ENCODE results near the gene EMC8.
"Not testable (repeated sequence)": the region's sequence is repeated elsewhere in the genome, so short reads cannot be mapped to it uniquely, and the experiment has no call there.

EMC8 gene

DNA sequence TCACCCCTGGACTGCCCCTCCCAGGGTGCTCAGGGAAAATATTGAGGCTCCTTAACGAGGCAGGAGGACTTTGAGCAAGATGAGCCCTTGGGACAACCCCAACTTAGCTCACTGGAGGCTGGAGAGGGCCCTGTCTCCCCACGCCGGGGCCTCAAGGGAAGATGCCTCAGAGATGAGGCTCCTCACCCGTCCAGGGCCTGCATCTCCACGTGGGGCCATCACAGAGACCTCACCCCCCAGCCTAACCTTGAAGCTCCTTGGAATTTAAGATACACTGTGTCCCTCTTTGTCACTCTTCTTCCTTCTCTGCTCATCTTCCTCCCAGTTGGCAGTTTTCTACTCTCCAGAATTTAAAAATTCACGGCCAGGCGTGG is 11.4 kb upstream of the EMC8 start:
- Histone ChIP-seq H3K9me3 (ENCODE audit: control insufficient read depth, low read length) (no peaks in the 10 kb centered on the region), H3K27ac (ENCODE audit: low read depth, low read length, severe bottlenecking) (no peak overlapping the region), H3K36me3 (ENCODE audit: control insufficient read depth, insufficient read depth, low read length) (peaks cover 15% of the 10 kb centered on the region), H3K4me3 (ENCODE audit: extremely low read depth, insufficient read depth, low read length, poor library complexity, severe bottlenecking) (no peak overlapping the region), H3K4me1 (ENCODE audit: control insufficient read depth, insufficient read depth, low read length, poor library complexity, severe bottlenecking) (no peaks in the 10 kb centered on the region)
- WGBS, 2 experiments (ENCODE audit: insufficient coverage in 2 of 2): 85 to 91% methylated on average over 5 to 6 of the region's 7 CpGs

DNA sequence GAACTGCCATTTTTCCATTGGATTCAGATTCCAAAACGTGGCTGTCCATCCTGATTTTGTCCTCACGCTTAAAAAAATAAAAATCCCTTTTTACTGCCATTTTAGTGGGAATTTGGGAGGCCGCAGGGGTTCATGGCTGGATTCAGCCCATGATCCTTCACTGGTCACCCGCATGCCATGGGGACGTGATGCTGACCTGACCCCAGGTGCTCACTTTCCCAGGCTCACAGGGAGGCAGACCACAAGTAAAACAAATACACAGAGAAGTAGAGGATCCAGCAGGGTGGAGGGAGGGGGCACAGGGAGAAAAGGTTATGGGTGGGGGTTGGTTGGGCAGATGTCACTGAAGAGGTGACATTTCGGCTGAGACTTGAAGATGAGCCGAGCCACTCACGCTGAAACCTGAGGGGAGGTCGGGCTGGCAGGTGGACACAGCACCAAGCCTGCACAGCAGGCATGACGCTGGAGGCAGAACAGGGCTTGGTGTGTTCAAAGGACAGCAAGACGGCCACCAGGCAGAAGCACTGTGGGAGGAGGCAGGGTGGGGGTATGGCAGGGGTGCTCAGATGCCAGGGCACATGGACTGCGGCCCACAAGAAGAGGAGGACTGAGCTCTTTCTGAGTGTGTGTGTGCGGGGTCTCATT is 10.9 kb upstream of the EMC8 start:
- Histone ChIP-seq H3K9me3 (ENCODE audit: control insufficient read depth, low read length) (no peaks in the 10 kb centered on the region), H3K4me1 (ENCODE audit: control insufficient read depth, insufficient read depth, low read length, poor library complexity, severe bottlenecking) (no peaks in the 10 kb centered on the region), H3K4me3 (ENCODE audit: extremely low read depth, insufficient read depth, low read length, poor library complexity, severe bottlenecking) (no peak overlapping the region), H3K36me3 (ENCODE audit: control insufficient read depth, insufficient read depth, low read length) (peaks cover 21% of the 10 kb centered on the region), H3K27ac (ENCODE audit: low read depth, low read length, severe bottlenecking) (no peak overlapping the region)
- 85 to 88% methylated on average over 7 to 11 of the region's 13 CpGs for WGBS, 2 experiments (ENCODE audit: insufficient coverage in 2 of 2)

DNA sequence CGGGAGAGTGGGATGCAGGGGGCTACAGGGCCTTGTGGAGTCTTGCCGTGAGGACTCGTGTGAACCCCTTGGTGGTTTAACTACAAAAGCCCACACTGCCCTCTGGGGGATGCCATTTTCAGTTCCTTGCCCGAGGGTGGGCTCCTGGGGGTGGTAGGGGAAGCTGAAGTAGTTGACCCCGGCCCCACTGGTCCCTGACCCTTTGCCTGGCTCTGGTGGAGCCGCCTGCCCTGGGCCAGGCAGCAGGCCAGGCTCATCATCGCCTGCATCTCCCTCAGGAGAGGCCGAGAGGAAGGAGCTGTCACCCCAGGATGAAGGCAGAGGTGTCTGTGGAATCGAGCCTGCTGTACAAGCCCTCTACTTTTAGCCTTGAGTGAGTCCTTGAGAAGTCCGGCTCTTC is 10.3 kb upstream of the EMC8 start:
- 78 to 83% methylated on average over 8 of the region's 10 CpGs for WGBS, 2 experiments (ENCODE audit: insufficient coverage in 2 of 2)
- Histone ChIP-seq H3K4me3 (ENCODE audit: extremely low read depth, insufficient read depth, low read length, poor library complexity, severe bottlenecking) (no peak overlapping the region), H3K9me3 (ENCODE audit: control insufficient read depth, low read length) (no peaks in the 10 kb centered on the region), H3K4me1 (ENCODE audit: control insufficient read depth, insufficient read depth, low read length, poor library complexity, severe bottlenecking) (no peaks in the 10 kb centered on the region), H3K36me3 (ENCODE audit: control insufficient read depth, insufficient read depth, low read length) (peaks cover 26% of the 10 kb centered on the region), H3K27ac (ENCODE audit: low read depth, low read length, severe bottlenecking) (no peak overlapping the region)

DNA sequence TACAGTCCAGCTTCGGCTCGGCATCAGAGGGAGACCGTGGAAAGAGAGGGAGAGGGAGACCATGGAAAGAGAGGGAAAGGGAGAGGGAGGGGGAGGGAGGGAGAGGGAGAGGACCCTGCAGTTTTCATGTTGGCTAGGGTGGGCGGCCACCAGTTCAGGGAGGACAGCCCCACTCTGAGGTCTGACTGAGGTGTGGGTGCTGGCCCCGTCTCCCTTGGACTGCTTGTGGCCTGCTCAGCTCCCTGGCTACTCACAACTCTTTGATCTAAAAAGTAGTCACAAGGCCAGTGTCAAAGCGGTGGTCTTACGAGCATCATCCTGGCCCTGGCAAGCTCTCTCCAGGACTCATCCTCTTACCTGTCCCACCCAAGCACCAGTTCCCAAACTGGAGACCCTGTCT is 9.6 kb upstream of the EMC8 start:
- Histone ChIP-seq H3K4me1 (ENCODE audit: control insufficient read depth, insufficient read depth, low read length, poor library complexity, severe bottlenecking) (no peaks in the 10 kb centered on the region), H3K9me3 (ENCODE audit: control insufficient read depth, low read length) (no peaks in the 10 kb centered on the region), H3K27ac (ENCODE audit: low read depth, low read length, severe bottlenecking) (no peak overlapping the region), H3K4me3 (ENCODE audit: extremely low read depth, insufficient read depth, low read length, poor library complexity, severe bottlenecking) (no peak overlapping the region), H3K36me3 (ENCODE audit: control insufficient read depth, insufficient read depth, low read length) (peaks cover 32% of the 10 kb centered on the region)
- WGBS, 2 experiments (ENCODE audit: insufficient coverage in 2 of 2): 97% methylated on average over 6 to 7 of the region's 7 CpGs

DNA sequence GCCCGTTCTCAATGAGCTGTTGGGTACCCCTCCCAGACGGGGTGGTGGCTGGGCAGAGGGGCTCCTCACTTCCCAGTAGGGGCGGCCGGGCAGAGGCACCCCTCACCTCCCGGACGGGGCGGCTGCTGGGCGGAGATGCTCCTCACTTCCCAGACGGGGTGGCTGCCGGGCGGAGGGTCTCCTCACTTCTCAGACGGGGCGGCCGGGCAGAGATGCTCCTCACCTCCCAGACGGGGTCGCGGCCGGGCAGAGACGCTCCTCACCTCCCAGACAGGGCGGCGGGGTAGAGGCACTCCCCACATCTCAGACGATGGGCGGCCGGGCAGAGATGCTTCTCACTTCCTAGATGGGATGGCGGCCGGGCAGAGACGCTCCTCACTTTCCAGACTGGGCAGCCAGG is 8.8 kb upstream of the EMC8 start:
- not testable (repeated sequence) for H3K4me1 ChIP-seq (ENCODE audit: control insufficient read depth, insufficient read depth, low read length, poor library complexity, severe bottlenecking); H3K9me3 ChIP-seq (ENCODE audit: control insufficient read depth, low read length); H3K27ac ChIP-seq (ENCODE audit: low read depth, low read length, severe bottlenecking); H3K4me3 ChIP-seq (ENCODE audit: extremely low read depth, insufficient read depth, low read length, poor library complexity, severe bottlenecking)
- WGBS, 2 experiments (ENCODE audit: insufficient coverage in 2 of 2): no CpG with 5 or more reads among the region's 27 CpGs
- H3K36me3 ChIP-seq (ENCODE audit: control insufficient read depth, insufficient read depth, low read length): peaks cover 40% of the 10 kb centered on the region

DNA sequence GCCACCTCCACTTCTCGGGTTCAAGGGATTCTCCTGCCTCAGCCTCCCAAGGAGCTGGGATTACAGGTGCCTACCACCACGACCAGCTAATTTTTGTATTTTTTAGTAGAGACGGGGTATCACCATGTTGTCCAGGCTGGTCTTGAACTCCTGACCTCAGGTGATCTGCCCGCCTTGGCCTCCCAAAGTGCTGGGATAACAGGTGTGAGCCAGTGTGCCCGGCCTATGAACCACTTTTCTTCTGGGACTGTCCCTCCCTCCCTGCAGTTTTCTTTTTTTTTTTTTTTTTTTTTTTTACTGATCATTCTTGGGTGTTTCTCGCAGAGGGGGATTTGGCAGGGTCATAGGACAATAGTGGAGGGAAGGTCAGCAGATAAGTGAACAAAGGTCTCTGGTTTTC is 8.0 kb upstream of the EMC8 start:
- peaks cover 47% of the 10 kb centered on the region for H3K36me3 ChIP-seq (ENCODE audit: control insufficient read depth, insufficient read depth, low read length)
- 93 to 98% methylated on average over 4 to 5 of the region's 6 CpGs for WGBS, 2 experiments (ENCODE audit: insufficient coverage in 2 of 2)
- not testable (repeated sequence) for H3K4me3 ChIP-seq (ENCODE audit: extremely low read depth, insufficient read depth, low read length, poor library complexity, severe bottlenecking); H3K4me1 ChIP-seq (ENCODE audit: control insufficient read depth, insufficient read depth, low read length, poor library complexity, severe bottlenecking); H3K9me3 ChIP-seq (ENCODE audit: control insufficient read depth, low read length); H3K27ac ChIP-seq (ENCODE audit: low read depth, low read length, severe bottlenecking)

DNA sequence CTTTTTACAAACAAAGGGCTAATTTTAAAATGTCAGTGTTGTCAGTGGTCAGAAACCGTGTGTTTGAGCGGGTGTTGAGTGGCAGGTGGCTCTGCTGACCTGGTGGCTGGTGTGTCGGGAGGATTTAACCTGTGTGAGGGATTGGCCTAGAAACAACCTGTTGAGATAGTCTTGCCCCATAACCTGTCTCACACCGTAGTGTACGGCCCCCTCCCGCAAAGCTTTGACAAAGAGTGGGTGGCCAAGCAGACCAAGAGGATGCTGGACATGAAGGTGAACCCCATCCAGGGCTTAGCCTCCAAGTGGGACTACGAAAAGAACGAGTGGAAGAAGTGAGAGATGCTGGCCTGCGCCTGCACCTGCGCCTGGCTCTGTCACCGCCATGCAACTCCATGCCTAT is 7.2 kb upstream of the EMC8 start:
- Histone ChIP-seq H3K27ac (ENCODE audit: low read depth, low read length, severe bottlenecking) (no peak overlapping the region), H3K4me3 (ENCODE audit: extremely low read depth, insufficient read depth, low read length, poor library complexity, severe bottlenecking) (no peak overlapping the region), H3K36me3 (ENCODE audit: control insufficient read depth, insufficient read depth, low read length) (peaks cover 55% of the 10 kb centered on the region), H3K4me1 (ENCODE audit: control insufficient read depth, insufficient read depth, low read length, poor library complexity, severe bottlenecking) (no peaks in the 10 kb centered on the region), H3K9me3 (ENCODE audit: control insufficient read depth, low read length) (no peaks in the 10 kb centered on the region)
- 97 to 98% methylated on average over 9 to 11 of the region's 11 CpGs for WGBS, 2 experiments (ENCODE audit: insufficient coverage in 2 of 2)

DNA sequence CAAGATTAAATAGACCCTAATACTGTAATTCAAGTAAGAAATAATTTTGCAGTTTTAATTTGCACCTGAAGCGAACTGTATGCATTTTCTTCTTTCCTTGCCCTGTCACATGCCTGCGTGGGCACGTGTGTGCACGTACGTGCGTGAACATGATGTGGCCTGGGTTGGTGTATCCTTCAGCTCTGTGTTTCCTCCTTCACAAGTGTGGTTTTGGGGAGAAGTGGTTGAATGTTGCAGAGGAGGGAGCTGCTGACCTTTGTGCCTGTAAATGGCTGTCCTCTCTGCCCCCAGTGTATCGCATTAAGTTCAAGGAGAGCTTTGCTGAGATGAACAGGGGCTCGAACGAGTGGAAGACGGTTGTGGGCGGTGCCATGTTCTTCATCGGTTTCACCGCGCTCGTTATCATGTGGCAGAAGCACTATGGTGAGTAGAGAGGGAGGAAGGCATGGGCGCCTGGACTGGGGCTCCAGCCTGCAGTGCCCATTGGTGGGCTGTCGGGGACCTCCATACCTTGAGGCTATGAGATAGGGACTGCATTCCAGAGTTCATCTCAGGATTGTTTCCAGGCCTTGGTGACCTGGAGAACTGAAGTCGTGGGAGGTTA is 6.2 kb upstream of the EMC8 start:
- H3K27ac ChIP-seq (ENCODE audit: low read depth, low read length, severe bottlenecking): no peak overlapping the region
- WGBS, 2 experiments (ENCODE audit: insufficient coverage in 2 of 2): 92 to 98% methylated on average over 9 to 16 of the region's 18 CpGs
- no peak overlapping the region for H3K4me3 ChIP-seq (ENCODE audit: extremely low read depth, insufficient read depth, low read length, poor library complexity, severe bottlenecking)
- peaks cover 6% of the 10 kb centered on the region for H3K4me1 ChIP-seq (ENCODE audit: control insufficient read depth, insufficient read depth, low read length, poor library complexity, severe bottlenecking)
- no peaks in the 10 kb centered on the region for H3K9me3 ChIP-seq (ENCODE audit: control insufficient read depth, low read length)
- peaks cover 61% of the 10 kb centered on the region for H3K36me3 ChIP-seq (ENCODE audit: control insufficient read depth, insufficient read depth, low read length)

DNA sequence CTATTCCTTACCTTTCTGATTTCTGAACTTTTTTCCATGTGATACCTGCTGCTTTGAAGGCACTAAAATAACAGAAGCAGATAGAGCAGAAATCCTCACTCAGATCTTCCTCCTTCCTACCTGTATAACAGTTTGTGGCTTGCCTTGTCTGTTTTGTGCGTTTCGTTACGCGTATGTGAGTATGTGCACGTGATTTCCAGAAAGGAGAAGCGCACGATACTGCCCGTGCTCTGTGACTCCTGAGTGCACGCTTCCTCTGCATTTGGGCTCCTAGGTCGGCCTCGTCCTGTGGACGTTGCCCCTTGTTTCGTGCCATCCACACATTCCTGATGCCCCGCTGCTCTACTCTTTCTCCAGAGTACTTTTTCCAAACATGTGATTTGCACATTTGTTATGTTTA is 4.2 kb upstream of the EMC8 start:
- H3K36me3 ChIP-seq (ENCODE audit: control insufficient read depth, insufficient read depth, low read length): peaks cover 61% of the 10 kb centered on the region

DNA sequence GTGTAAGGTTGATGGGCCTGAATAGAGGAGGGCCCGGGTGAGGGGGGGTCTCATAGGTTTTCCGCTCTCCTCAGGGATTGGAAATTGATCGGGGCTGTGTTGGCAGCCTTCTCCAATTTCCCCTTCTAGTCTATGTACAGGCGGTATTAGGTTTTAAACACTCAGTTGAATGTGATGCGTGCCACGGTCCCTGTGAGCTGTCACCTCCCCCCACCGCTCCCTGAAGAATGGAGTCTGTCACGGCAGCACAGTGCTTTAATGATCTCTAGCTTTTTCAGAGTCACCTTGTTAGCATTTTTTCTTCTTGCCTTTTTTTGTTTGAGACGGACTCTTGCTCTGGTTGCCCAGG is 951 bp upstream of the EMC8 start:
- Histone ChIP-seq H3K36me3 (ENCODE audit: control insufficient read depth, insufficient read depth, low read length) (peaks cover 67% of the 10 kb centered on the region), H3K9me3 (ENCODE audit: control insufficient read depth, low read length) (no peaks in the 10 kb centered on the region), H3K27ac (ENCODE audit: low read depth, low read length, severe bottlenecking) (peak overlapping the region; percentile 75), H3K4me1 (ENCODE audit: control insufficient read depth, insufficient read depth, low read length, poor library complexity, severe bottlenecking) (peaks cover 12% of the 10 kb centered on the region), H3K4me3 (ENCODE audit: extremely low read depth, insufficient read depth, low read length, poor library complexity, severe bottlenecking) (peak overlapping the region; percentile 97)
- WGBS, 2 experiments (ENCODE audit: insufficient coverage in 2 of 2): 26 to 31% methylated on average over 7 of the region's 9 CpGs

More for the DNA sequence above, 4.2 kb upstream of the EMC8 start:
- H3K9me3 ChIP-seq (ENCODE audit: control insufficient read depth, low read length): no peaks in the 10 kb centered on the region
- WGBS, 2 experiments (ENCODE audit: insufficient coverage in 2 of 2): 75 to 78% methylated on average over 9 to 11 of the region's 14 CpGs
- H3K4me1 ChIP-seq (ENCODE audit: control insufficient read depth, insufficient read depth, low read length, poor library complexity, severe bottlenecking): peaks cover 9% of the 10 kb centered on the region
- no peak overlapping the region for H3K27ac ChIP-seq (ENCODE audit: low read depth, low read length, severe bottlenecking)
- no peak overlapping the region for H3K4me3 ChIP-seq (ENCODE audit: extremely low read depth, insufficient read depth, low read length, poor library complexity, severe bottlenecking)

DNA sequence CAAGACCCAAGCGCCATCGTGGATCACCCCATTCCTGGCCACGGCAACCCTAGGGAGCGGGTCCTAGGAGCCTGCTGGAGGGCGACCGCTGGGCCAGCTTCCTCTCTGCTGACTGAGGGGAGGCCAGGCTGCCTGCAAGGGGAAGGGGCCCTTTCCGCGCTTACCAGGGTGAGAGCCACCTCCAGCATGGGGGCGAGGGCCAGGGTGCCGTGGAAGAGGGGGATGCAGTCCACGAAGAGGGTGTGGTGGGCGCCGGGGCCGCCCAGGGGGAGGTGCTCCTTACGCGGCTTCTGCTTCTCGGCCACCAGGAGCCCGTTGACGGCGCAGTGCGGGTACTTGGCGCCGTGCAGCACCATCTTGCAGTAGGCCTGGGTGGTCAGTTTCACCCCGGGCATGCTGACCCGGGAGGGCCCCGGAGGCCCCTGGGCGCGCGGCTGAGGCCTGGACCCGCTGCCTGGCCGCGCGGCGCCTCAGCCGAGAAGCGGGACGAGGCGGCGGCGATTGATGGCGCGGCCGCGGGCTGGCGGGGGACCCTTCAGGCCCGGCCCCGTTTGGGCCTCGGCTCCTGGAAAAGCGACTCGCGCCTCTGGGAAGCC is 345 bp downstream of the EMC8 start:
- 0 to 1% methylated on average over 42 to 48 of the region's 51 CpGs for WGBS, 2 experiments (ENCODE audit: insufficient coverage in 2 of 2)
- no peaks in the 10 kb centered on the region for H3K9me3 ChIP-seq (ENCODE audit: control insufficient read depth, low read length)
- H3K27ac ChIP-seq (ENCODE audit: low read depth, low read length, severe bottlenecking): peak overlapping the region; percentile 81
- H3K4me1 ChIP-seq (ENCODE audit: control insufficient read depth, insufficient read depth, low read length, poor library complexity, severe bottlenecking): peaks cover 12% of the 10 kb centered on the region
- H3K4me3 ChIP-seq (ENCODE audit: extremely low read depth, insufficient read depth, low read length, poor library complexity, severe bottlenecking): peak overlapping the region; percentile 97
- H3K36me3 ChIP-seq (ENCODE audit: control insufficient read depth, insufficient read depth, low read length): peaks cover 69% of the 10 kb centered on the region
